ENCODE data around the gene USP43.

DNA sequence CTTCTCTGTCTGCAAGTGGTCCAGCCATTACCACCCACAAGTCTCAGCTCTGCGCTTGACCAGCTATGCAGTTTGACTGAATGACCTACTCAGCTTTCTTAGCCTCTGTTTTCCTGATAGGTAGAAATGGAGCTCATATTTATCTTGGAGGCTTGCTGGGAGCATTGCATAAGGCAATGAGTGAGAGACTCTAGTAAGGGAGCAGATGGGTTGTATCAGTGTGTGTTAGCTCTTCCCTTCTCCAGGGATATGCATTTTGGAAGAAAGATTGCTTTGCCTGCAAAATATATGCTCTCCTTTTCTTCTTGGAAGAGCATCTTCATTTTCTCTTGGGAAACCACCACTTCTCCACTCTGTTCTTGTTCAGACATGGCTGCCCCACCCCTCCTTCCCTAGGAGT lies 120.0 kb downstream of the USP43 start:
- TF ChIP-seq, protein P1, sequence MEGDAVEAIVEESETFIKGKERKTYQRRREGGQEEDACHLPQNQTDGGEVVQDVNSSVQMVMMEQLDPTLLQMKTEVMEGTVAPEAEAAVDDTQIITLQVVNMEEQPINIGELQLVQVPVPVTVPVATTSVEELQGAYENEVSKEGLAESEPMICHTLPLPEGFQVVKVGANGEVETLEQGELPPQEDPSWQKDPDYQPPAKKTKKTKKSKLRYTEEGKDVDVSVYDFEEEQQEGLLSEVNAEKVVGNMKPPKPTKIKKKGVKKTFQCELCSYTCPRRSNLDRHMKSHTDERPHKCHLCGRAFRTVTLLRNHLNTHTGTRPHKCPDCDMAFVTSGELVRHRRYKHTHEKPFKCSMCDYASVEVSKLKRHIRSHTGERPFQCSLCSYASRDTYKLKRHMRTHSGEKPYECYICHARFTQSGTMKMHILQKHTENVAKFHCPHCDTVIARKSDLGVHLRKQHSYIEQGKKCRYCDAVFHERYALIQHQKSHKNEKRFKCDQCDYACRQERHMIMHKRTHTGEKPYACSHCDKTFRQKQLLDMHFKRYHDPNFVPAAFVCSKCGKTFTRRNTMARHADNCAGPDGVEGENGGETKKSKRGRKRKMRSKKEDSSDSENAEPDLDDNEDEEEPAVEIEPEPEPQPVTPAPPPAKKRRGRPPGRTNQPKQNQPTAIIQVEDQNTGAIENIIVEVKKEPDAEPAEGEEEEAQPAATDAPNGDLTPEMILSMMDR (IDR thresholded peaks at IDR 0.05 in 8 of 11, conservative IDR thresholded peaks at IDR 0.05 in 3 of 11), result no peak
- no peak for TF ChIP-seq POLR2A (IDR thresholded peaks at IDR 0.05)

Measured in spleen (tissue), 7 donors.